GM18867 (cell line): Measurements from ENCODE around the gene SLC6A3.
"Not testable (repeated sequence)": the region's sequence is repeated elsewhere in the genome, so short reads cannot be mapped to it uniquely, and the experiment has no call there.

Source experiments
- ATAC-seq: cut with Tn5 transposase; IDR thresholded peaks from one replicate; pipeline ENCODE4 v1.9.1; 2021; ENCODE audit warnings: mild to moderate bottlenecking, moderate library complexity; ENCODE audit not compliant: unreplicated experiment

Gene SLC6A3

GRCh38 chr5:1422522-1422921 lies 22.7 kb downstream of the SLC6A3 start:
- not testable (repeated sequence) for ATAC-seq

GRCh38 chr5:1421521-1422341 lies 23.5 kb downstream of the SLC6A3 start:
- ATAC-seq = no peak

DNA sequence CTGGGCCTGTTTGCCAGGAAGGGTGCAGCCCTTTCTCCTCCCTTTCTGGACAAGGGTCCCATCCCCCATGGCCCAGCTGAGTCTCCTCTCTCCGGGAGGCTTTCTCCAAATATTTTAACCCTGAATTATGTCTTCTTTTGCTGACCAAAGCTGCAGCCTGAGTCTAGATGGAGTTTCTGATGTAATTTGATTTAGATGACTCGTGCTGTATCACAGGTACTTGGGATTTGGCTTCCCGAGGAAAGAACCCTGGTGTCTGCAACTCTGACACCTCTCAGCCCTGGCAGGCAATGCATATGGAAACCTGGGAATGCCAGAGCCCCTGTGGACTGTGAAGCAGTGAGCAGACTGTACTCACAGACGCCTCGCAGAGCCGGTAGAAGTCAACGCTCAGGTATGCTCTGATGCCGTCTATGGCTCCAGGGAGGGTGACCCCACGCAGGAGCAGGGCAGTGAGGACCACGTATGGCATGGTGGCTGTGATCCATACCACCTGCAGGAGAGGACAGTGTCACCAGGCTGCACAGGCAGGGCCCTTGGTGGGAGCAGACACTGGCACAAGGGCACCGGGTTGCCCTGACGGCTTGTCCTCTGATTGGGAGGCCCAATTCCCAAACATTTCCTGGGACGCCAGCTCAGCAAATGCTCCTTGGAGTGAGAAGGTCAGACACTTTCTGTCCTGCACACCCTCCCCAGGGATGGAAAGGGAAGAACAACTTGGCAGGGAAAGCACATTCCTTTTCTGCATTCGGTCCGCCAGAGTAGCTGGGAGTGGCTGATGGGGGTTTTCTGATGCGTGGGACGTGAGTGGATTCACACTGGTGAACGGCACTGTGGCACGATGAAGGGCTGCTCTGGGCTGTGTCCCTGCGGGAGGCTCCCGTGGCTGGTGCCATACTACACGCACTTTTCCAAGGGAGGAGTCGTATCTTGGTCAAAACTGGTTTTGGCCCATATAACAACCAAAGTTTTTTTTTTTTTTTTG lies 24.7 kb downstream of the SLC6A3 start:
- no peak for ATAC-seq

DNA sequence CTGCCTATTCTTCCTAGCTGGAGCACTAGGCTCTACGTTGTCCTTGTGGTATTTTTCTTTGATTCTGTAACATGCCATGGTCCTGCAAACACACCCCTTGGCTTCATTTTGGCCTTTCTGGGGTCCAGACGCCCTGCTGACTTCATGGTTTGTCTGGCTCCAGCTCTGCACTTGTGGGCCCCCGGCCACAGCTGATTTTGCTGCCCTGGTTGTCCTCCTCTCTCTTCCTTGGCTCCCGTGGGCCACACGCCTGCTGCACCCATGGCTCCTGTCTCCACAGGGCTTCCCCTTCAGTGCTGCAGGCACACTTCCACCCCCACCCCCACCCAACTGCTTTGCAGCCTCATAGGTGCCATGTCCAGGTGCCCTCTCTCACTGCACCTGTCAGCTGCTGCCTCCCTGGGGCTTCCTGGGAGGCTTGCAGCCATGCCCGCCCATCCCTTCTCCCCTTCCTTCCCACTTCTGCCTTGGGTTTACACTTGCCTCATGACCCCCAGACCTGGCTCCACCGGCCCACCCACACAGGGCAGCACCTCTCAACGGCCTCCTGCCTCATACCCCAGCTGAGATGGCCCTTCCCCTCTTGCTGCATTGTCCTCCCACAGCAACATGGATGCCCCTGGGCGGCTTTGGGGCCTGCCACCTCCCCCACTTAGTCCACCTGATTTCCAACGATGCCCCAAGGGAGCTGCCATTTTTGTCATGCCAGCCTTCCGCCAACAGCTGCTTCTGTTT lies 25.6 kb downstream of the SLC6A3 start:
- ATAC-seq = no peak

DNA sequence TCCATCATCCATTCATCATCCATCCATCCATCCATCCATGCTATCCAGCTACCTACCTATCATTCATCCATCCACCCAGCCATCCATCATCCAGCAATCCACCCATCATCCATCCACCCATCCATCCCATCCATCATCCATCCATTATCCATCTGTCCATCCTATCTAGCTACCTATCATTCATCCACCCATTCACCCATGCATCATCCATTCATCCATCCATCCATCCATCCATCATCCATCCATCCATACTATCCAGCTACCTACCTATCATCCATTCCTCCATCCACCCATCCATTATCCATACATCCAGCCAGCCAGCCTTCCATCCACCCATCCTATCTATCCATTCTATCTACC lies 26.3 kb downstream of the SLC6A3 start:
- no peak for ATAC-seq

- ATAC-seq = no peak
Measured at GRCh38 chr5:1418238-1418920, 26.9 kb downstream of the SLC6A3 start.

- no peak for ATAC-seq
Measured at GRCh38 chr5:1417586-1418225, 27.5 kb downstream of the SLC6A3 start.

DNA sequence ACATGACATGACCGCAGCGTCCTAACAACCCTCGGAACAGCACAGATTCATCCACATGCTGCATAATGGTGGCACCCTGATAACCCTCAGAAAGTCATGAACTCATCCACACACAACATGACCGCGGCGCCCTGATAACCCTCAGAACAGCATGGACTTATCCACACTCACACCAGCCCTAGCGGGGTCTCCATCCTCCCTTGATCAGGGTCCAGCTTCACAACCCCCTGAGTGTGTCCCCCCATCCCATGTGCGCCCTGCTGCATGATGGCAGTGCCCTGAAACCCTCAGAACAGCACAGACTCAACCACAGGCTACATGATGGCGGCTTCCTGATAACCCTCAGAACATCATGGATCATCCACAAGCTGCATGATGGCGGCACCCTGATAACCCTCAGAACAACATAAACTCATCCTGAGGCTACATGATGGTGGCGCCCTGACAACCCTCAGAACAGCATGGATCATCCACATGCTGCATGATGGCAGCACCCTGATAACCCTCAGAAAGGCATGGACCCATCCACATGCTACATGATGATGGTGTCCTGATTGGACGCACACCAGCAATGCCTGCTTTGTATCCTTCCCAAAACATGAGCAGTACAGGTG lies 28.3 kb downstream of the SLC6A3 start:
- no peak for ATAC-seq

GRCh38 chr5:1415626-1416360 lies 29.4 kb downstream of the SLC6A3 start:
- ATAC-seq = no peak

- no peak for ATAC-seq
Measured at GRCh38 chr5:1415059-1415425, 30.2 kb downstream of the SLC6A3 start.

DNA sequence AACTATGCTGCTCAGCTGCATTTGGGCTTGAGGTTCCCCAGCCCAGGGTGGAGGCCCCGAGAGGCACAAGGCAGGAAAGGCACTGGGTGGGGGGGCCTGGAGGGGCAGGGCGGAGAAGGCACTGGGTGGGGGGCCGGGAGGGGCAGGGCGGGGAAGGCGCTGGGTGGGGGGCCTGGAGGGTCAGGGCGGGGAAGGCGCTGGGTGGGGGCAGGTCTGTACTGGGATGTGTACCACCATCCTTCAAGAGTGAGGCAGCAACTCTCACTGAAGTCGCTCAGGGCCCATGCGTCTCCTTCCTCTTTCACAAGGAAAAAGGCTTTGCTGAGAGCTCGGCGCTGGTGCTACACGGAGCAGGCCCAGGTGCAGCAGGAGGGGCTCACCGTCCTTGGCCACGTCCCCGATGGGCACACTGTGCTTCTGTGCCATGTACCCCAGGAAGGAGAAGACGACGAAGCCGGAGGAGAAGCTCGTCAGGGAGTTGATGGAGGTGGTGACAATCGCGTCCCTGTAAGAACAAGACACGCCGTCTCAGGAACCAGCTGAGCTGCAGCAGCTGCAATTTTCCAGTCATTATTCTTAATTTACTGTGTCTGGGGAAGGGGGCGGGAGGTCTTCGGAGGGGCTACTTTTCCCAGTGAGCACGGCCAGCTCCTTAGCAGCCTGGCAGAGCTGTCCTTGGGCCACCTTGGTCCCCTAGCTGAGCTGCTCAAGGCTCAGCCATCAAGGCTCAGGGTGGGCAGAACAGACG lies 30.8 kb downstream of the SLC6A3 start:
- ATAC-seq = no peak

GRCh38 chr5:1413611-1414241 lies 31.5 kb downstream of the SLC6A3 start:
- ATAC-seq = no peak

DNA sequence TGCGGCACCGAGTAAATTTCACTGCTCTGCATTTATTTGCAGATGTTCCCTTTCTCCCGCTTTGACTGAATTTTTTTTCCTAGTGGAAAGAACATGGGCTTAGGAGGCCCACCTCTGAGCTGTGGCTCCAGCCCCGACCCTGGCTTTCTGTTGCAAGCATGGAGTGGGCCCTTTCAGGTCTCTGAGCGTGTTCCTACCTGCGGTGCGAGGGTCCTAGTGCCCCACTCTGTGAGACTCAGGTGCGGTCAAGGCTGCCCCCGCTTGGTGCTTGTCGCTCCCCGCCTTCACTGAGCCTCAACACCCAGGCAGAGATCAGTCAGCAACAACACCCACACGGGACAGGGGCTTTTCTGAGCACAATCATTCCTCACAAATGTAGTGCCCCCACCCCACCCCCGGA lies 32.0 kb downstream of the SLC6A3 start:
- ATAC-seq = no peak

DNA sequence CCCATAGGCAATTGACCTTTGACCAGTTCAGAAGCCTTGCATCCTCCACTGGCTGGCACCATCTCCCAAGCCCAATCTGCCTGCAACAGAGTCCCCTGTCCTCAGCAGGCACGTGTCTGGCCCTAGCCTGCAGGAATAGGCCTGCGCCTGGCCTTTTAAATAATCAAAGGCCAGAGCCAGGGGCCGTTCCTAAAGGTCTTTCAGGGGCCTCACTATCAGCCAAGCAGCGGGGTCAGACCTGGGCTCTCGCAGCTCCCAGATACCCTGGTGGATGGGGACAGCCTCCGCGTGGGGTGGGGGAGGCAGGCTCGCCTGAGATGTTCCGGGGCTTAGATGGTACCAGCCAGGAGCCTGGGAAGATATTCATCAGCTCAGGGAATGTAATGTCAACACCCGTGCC lies 32.6 kb downstream of the SLC6A3 start:
- no peak for ATAC-seq

- ATAC-seq = no peak
Measured at GRCh38 chr5:1412163-1412562, 33.1 kb downstream of the SLC6A3 start.

- no peak for ATAC-seq
Measured at GRCh38 chr5:1411099-1411498, 34.1 kb downstream of the SLC6A3 start.

GRCh38 chr5:1410156-1411014 lies 34.9 kb downstream of the SLC6A3 start:
- ATAC-seq = no peak
